HepG2 (cell line): ENCODE measurements around the gene DLL1. TPM values are rescaled to one million over a fixed set of nuclear protein-coding genes. Genes with fewer than 3 reads are reported as not detected.

ENCODE experiments used
- ATAC-seq: fragments of 200-7000 bp; cut with Tn5 transposase; 3 replicates; pipeline ENCODE4 v1.9.1; 2020; ENCODE audit warnings: mild to moderate bottlenecking, moderate library complexity
- BruUV-seq: library from RNA; stranded (reverse); fragments of 400-500 nt; replicated peaks from 2 replicates; lab custom pipeline; 2021; lab: Mats Ljungman, UMichigan
- CTCF ChIA-PET: fragments of 300-600 bp; formaldehyde crosslinking; extraction: SDS; loops from one replicate; lab custom pipeline; 2021; ENCODE audit warnings: low total read pairs, inconsistent platforms, low intra/inter-chr PET ratio; lab: Yijun Ruan, JAX
- POLR2A ChIA-PET: fragments of 350-600 bp; sonication (Branson Sonifier 250); formaldehyde crosslinking; loops from one replicate; lab custom pipeline; 2020; ENCODE audit warnings: antibody characterized with exemption, inconsistent platforms; lab: Yijun Ruan, JAX
- DNase-seq: peaks from one replicate; pipeline ENCODE4 v3.0.0-alpha.2; 2015; ENCODE audit warnings: low spot score
- FAIRE-seq: peaks from 3 replicates; lab custom pipeline; 2011; peaks lifted over from hg19 to GRCh38; lab: Jason Lieb, UNC
- H2AFZ ChIP-seq: one replicate; pipeline ENCODE4 v1.6.1; 2011; ENCODE audit warnings: low read length, inconsistent platforms
- H3K27ac ChIP-seq: fragments of 300-600 bp; 3 replicates; pipeline ENCODE4 v1.8.0; 2011; ENCODE audit warnings: mixed run types, mild to moderate bottlenecking, mixed read lengths, low read length, inconsistent platforms; ENCODE audit not compliant: insufficient read depth; ENCODE audit errors: extremely low read length
- H3K27me3 ChIP-seq, 2 experiments: fragments of 200-600 bp in 1 of 2; 2 replicates in 1 of 2; 3 replicates in 1 of 2; pipeline versions ENCODE4 v1.6.0 to v1.8.0; 2011; ENCODE audit warnings: low read length in 2 of 2, mild to moderate bottlenecking in 2 of 2, moderate library complexity in 2 of 2, inconsistent platforms in 1 of 2; ENCODE audit not compliant: insufficient read depth in 2 of 2, control insufficient read depth in 1 of 2
- H3K36me3 ChIP-seq, 2 experiments: fragments of 200-600 bp in 1 of 2; replicated peaks in 1 of 2; 2 replicates in 1 of 2; 3 replicates in 1 of 2; pipeline versions ENCODE4 v1.5.1 to v1.8.0; 2011; ENCODE audit warnings: low read length in 2 of 2, inconsistent platforms in 1 of 2; ENCODE audit not compliant: insufficient read depth in 2 of 2, control insufficient read depth in 1 of 2
- H3K4me1 ChIP-seq: 2 replicates; pipeline ENCODE4 v1.5.1; 2012; ENCODE audit warnings: low read length, inconsistent platforms; ENCODE audit not compliant: insufficient read depth
- H3K4me2 ChIP-seq: 2 replicates; pipeline ENCODE4 v1.6.0; 2011; ENCODE audit warnings: low read depth, low read length, inconsistent platforms
- H3K4me3 ChIP-seq, 3 experiments: fragments of 200-600 bp in 1 of 3; sonication (generic), shearing (Covaris generic) in 1 of 3; replicated peaks in 1 of 3; 2 replicates each; pipeline ENCODE4 v1.5.1; 2011 to 2016; ENCODE audit warnings: low read length in 3 of 3, inconsistent platforms in 2 of 3, low read depth in 2 of 3, mild to moderate bottlenecking in 2 of 3, control low read depth in 1 of 3, mixed read lengths in 1 of 3; ENCODE audit not compliant: insufficient read depth in 1 of 3
- H3K79me2 ChIP-seq: one replicate; pipeline ENCODE4 v1.6.1; 2011; ENCODE audit warnings: low read length, inconsistent platforms; ENCODE audit not compliant: insufficient read depth
- H3K9ac ChIP-seq: 2 replicates; pipeline ENCODE4 v1.6.0; 2011; ENCODE audit warnings: mild to moderate bottlenecking, low read depth, low read length, inconsistent platforms; ENCODE audit not compliant: insufficient read depth
- H3K9me3 ChIP-seq: 2 replicates; pipeline ENCODE4 v1.5.1; 2012; ENCODE audit warnings: mild to moderate bottlenecking, low read length
- H4K20me1 ChIP-seq: 2 replicates; pipeline ENCODE4 v1.6.0; 2011; ENCODE audit warnings: inconsistent platforms, mild to moderate bottlenecking, low read length, moderate library complexity; ENCODE audit not compliant: insufficient read depth
- ATF3 ChIP-seq: sonication (generic); formaldehyde crosslinking; IDR thresholded peaks from 2 replicates; pipeline ENCODE4 v1.4.0; 2020; ENCODE audit warnings: missing genetic modification reagents
- DMAP1 ChIP-seq: IDR thresholded peaks from 2 replicates; pipeline ENCODE4 v1.6.1; 2016
- EP300 ChIP-seq, 3 experiments: sonication (generic) in 1 of 3; formaldehyde crosslinking in 1 of 3; IDR thresholded peaks; 2 replicates each; pipeline versions ENCODE4 v1.5.1 to v1.6.1; 2011 to 2020; ENCODE audit warnings: low read depth in 2 of 3, low read length in 2 of 3, borderline replicate concordance in 1 of 3, improper control_type of control experiment in 1 of 3, mild to moderate bottlenecking in 1 of 3, missing genetic modification reagents in 1 of 3, moderate library complexity in 1 of 3
- FOXA3 ChIP-seq: IDR thresholded peaks from 2 replicates; pipeline ENCODE4 v1.6.1; 2016; ENCODE audit warnings: missing genetic modification reagents, missing compliant biosample characterization
- NR2F1 ChIP-seq, 2 experiments: fragments of 450-650 bp in 1 of 2; formaldehyde crosslinking in 1 of 2; IDR thresholded peaks; 2 replicates each; pipeline versions ENCODE4 v1.5.0 to v1.6.1; 2016 to 2020; ENCODE audit warnings: mild to moderate bottlenecking in 1 of 2, missing compliant biosample characterization in 1 of 2, missing genetic modification reagents in 1 of 2, moderate library complexity in 1 of 2
- ZFP82 ChIP-seq: sonication (generic); formaldehyde crosslinking; IDR thresholded peaks from 2 replicates; pipeline ENCODE4 v1.5.1; 2020; ENCODE audit warnings: mild to moderate bottlenecking, missing genetic modification reagents, borderline replicate concordance
- ZNF24 ChIP-seq: fragments of 450-650 bp; IDR thresholded peaks from 2 replicates; pipeline ENCODE4 v1.6.1; 2017; ENCODE audit warnings: antibody characterized with exemption, mild to moderate bottlenecking
- ZNF766 ChIP-seq: sonication (generic); formaldehyde crosslinking; IDR thresholded peaks from 2 replicates; pipeline ENCODE4 v1.5.0; 2020; ENCODE audit warnings: missing genetic modification reagents, borderline replicate concordance
- ZNF800 ChIP-seq: sonication (generic); formaldehyde crosslinking; IDR thresholded peaks from 2 replicates; pipeline ENCODE4 v1.4.0; 2020; ENCODE audit warnings: missing genetic modification reagents
- WGBS: methylation state at CpG from one replicate; pipeline ENCODE4 v1.1.6; 2017; ENCODE audit warnings: low lambda C conversion rate; 5-methylcytosine and 5-hydroxymethylcytosine counted together
- in situ Hi-C: cut with HindIII; loops from 2 replicates; pipeline ENCODE4 v1.10.0; 2017; ENCODE audit warnings: low pct_unique_long_range_greater_than_20kb; ENCODE audit not compliant: extremely low pct_ligation_motif_present
- intact Hi-C: fragments of 100-400 bp; cut with micrococcal nuclease; formaldehyde crosslinking; loops from one replicate; pipeline ENCODE4 v1.10.0; 2022; ENCODE audit not compliant: unreplicated experiment
- polyA plus RNA-seq, 8 experiments: library from polyadenylated mRNA; depleted of rRNA in 3 of 8; stranded (reverse) in 7 of 8; unstranded in 1 of 8; fragments of >200 nt; fragmentation: Illumina TruSeq in 4 of 8; extraction: Trizol in 4 of 8; gene quantifications; 2 replicates each; pipeline versions ENCODE4 v1.2.1 to v1.2.3, GENCODE V29; 2011 to 2016; ENCODE audit warnings: low read depth in 4 of 8, missing spikeins in 1 of 8, mixed read lengths in 1 of 8; ENCODE audit not compliant: insufficient read depth in 1 of 8
- total RNA-seq, 5 experiments: library from RNA; depleted of rRNA; stranded (reverse); fragments of >200 nt; fragmentation: Illumina TruSeq; extraction: Trizol; gene quantifications; 2 replicates each; pipeline ENCODE4 v1.2.3, GENCODE V29; 2016; ENCODE audit warnings: low read depth in 1 of 5

DLL1 gene
- total and polyA plus RNA-seq, 2 of the 13 experiments (the other 11 are each of a cell fraction or from before 2014, with no cell fraction given), result not detected

GRCh38 chr6:170297576-170298330, 6.9 kb upstream of the DLL1 start:
- Histone ChIP-seq H3K4me1 (peaks cover 14% of the 10 kb centered on the region), H3K9ac (no peak overlapping the region), H3K27ac (no peak overlapping the region), H3K9me3 (peaks cover 11% of the 10 kb centered on the region; the same call in 1 of the 2 replicates), H2AFZ (no peak overlapping the region), H3K27me3 (peaks cover 12 to 54% of the 10 kb centered on the region in 2 experiments), H3K79me2 (no peaks in the 10 kb centered on the region), H3K4me2 (no peak overlapping the region), H4K20me1 (peaks cover 4% of the 10 kb centered on the region; the same call in 1 of the 2 replicates), H3K36me3 (no peaks in the 10 kb centered on the region), H3K4me3 (no peak overlapping the region)
- intact Hi-C loops, result loop anchor here (1.0 kb wide), 1 partner anchor 67 kb away; no protein-coding TSS in a partner anchor
- FAIRE-seq, result no peak
- ChIA-PET CTCF (no interaction called here), POLR2A (no interaction called here)
- in situ Hi-C loops, result no loop called here
- TF ChIP-seq ZNF800 (CRISPR knock-in tag), result no peak
- no peak for TF ChIP-seq ATF3 (CRISPR knock-in tag)
- no peak for TF ChIP-seq EP300 (IDR thresholded peaks at IDR 0.05; ENCODE audit: low read depth in 2 of 2, low read length in 2 of 2)
- TF ChIP-seq EP300 (CRISPR knock-in tag; IDR thresholded peaks at IDR 0.05; ENCODE audit: borderline replicate concordance), result no peak
- TF ChIP-seq ZFP82 (CRISPR knock-in tag), result no peak
- no peak for TF ChIP-seq ZNF766 (CRISPR knock-in tag)
- TF ChIP-seq DMAP1 (CRISPR knock-in tag), result no peak
- no peak for TF ChIP-seq NR2F1 (CRISPR knock-in tag; IDR thresholded peaks at IDR 0.05)
- no peak for TF ChIP-seq ZNF24
- no peak for TF ChIP-seq FOXA3 (CRISPR knock-in tag)
- ATAC-seq, result no peak
- DNase-seq, result no peak
- no TSS peak for BruUV-seq
- 20% methylated on average over 11 of the region's 11 CpGs for WGBS
